ENCODE data around the gene INS.

Gene INS

DNA sequence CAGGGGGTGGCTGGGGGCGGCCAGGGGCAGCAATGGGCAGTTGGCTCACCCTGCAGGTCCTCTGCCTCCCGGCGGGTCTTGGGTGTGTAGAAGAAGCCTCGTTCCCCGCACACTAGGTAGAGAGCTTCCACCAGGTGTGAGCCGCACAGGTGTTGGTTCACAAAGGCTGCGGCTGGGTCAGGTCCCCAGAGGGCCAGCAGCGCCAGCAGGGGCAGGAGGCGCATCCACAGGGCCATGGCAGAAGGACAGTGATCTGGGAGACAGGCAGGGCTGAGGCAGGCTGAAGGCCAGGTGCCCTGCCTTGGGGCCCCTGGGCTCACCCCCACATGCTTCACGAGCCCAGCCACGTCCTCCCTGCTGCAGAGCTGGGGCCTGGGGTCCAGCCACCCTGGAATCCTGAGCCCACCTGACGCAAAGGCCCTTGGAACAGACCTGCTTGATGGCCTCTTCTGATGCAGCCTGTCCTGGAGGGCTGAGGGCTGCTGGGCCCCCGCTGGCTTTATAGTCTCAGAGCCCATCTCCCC is at the start of gene INS:
Gene INS (minus strand): TSS at position 474 of the 524 bp plus-strand sequence. CDS start 238 bp downstream, at position 236.
- DNase-seq, result no peak

- no peak for DNase-seq
These were observed 49.5 kb upstream of the INS start for GRCh38 chr11:2210366-2211112.

- DNase-seq, result no peak
These were observed 48.9 kb upstream of the INS start for GRCh38 chr11:2209900-2210321.

GRCh38 chr11:2209370-2209801 is 48.4 kb upstream of the INS start:
- DNase-seq, result no peak

DNA sequence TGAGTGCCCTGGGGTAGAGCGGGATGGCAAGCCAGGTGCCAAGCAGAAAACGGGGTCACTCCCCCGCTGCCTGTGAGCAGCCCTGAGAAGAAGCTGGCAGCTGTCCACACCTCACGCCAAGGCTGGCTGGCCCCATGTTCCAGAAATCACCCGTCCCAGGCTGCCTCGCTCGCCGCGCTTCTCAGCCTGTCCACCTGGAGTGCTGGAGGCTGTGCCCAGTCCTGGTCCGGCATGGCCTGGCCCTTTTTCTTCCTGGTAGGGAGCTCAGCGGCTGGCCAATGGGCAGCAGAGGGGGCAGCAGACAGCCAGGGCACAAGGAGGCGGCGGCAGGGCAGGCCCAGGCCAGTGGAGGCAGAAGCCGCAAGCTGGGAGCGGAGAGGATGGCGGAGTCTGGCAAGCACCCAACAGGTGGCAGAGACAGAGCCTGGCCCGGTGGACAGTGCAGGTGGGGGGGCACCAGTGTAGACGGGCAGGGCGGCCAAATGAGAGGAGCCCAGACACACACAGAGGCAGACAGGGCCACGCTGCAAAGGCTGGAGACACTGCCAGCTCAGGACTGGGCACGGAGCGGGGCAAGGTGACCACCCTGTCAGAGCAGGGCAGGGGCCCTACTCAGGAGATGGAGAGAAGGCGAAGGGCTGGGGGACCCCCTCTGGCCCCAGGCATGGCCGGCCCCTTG is 47.8 kb upstream of the INS start:
- DNase-seq, result peak; percentile 62

DNA sequence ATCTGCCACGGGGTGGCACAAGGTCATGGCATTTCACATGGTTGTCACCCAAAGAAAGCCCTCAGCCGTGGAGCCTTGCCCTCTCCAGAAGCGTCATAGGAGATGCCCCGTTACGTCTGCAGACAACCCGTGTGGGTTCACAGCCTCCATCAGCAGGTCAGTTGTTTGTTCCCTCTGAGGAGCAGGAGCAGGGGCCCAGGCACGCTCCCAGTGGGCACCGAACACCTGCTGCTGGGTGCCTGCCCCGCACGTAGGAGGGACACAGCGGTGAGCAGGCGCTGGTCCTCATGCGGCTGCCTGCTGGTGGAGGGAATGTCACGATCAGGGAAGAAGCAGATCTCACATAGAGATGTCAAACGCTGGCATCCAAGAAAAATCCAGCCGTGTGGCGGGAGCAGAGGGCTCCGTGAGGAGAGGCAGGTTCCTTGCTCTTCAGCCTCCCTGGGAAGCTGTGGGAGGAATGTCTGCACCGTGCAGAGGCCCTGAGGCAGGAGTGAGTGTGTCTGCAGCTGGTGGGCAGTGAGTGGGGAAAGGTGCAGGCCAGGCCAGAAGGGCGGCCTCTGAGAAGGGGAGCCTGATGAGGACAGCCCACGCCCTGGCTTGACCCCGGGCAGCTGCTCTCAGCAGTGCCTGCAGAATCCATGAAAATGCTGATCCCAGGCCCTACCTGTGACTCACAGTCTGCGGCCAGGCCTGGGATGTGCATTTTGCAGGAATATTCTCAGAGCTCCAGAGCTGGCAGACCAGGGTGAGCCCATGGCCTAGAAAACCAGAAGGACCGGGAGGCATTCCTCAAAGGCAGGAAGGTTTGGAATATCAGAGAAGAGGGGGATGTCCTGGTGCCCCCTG is 47.0 kb upstream of the INS start:
- no peak for DNase-seq

GRCh38 chr11:2207212-2207611 is 46.2 kb upstream of the INS start:
- no peak for DNase-seq

DNA sequence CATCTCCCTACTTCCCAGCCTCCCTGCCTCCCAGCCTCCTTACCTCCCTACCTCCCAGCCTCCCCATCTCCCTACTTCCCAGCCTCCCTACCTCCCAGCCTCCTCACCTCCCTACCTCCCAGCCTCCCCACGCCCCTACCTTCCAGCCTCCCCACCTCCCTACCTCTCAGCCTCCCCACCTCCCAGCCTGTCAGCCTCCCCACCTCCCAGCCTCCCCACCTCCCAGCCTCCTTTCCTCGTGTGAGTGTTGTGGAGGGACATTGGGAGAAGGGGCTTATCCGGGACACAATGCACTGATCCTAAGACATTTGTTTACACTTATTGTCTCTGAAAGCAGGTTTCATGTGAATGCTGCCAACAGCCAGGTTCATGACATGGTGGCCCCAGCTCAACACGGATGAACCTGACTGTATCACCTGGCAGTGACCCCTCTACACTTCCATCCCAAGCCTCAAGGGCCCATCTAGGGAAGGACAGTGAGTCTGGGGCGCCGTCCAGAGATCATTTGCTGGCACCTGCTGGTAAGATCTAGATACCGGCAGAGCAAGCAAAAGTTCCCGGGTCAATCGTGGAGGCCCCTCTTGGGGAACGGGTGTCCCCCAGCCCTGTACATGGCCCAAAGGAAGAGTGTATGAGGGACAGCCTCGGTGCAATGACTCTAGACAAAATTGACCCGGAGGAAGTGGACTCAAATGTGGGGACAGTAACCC is 45.1 kb upstream of the INS start:
- no peak for DNase-seq

- DNase-seq, result no peak
These were observed 44.3 kb upstream of the INS start for GRCh38 chr11:2205214-2205720.

DNA sequence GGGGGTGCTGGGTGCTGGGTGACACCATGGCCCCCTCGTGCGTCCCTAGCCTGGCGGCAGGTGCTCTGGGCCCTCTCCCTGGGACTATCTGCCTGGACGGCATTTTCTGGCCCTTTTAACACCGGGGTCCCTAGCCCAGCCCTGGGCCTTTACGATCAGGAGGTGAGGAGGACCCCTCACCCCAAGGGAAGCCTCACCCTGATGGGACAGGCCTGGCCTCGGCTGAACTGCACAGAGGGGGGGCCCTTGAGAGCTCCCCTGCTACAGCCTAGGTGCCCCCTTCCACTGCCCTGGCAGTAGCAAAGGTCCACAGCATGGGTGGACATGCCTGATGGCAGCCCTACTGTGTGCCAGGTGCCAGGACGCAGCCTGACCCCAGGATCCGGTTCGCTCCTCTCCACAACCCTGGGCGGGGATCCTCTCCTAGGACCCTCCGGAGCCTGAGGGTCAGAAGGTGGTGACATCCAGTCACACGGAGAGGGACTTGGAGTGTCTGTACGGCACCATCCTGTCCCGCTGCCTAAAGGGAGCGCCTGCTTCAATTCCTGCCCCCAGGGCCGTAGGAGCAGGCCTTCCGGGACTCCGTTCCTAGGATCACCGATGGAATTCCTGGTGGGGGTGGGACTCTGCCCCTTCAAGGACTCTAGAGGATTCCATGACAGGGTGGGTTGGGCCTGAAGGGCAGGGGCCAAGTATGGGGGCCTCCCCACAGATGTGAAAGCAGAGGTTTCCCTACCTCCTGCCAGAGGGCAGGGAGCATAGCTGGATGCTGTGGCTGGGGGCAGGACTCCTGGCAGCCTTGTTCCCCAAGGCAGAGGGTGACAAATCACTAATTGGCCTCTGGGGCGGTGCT is 43.6 kb upstream of the INS start:
- DNase-seq, result no peak

- no peak for DNase-seq
These were observed 42.6 kb upstream of the INS start for GRCh38 chr11:2203440-2204259.

DNA sequence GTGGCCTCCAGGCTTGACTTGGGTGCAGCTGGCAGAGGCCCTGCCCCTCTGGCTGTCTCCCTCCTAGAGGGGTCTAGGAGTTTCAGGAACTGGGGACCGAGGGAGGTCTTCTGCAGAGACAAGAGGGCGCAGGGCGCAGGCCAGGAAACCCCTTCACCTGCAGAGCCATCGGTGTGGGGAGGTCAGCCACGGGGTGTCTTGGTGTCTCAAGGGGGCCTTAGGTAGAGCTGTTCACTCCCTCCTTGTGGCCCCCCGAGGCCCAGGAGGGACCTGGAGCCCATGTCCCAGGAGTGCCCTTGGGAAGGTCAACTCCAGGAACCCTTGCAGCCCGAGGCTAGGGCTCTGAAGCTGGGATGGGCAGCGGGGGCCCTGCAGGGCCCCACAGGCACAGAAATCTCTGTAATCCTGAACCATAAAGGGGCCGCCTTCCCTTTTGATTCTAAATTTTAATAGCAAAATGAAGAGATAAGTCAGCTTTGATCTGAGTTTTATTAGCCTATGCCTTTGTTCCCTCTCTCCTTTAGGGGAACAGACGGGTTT is 42.0 kb upstream of the INS start:
- DNase-seq, result no peak

DNA sequence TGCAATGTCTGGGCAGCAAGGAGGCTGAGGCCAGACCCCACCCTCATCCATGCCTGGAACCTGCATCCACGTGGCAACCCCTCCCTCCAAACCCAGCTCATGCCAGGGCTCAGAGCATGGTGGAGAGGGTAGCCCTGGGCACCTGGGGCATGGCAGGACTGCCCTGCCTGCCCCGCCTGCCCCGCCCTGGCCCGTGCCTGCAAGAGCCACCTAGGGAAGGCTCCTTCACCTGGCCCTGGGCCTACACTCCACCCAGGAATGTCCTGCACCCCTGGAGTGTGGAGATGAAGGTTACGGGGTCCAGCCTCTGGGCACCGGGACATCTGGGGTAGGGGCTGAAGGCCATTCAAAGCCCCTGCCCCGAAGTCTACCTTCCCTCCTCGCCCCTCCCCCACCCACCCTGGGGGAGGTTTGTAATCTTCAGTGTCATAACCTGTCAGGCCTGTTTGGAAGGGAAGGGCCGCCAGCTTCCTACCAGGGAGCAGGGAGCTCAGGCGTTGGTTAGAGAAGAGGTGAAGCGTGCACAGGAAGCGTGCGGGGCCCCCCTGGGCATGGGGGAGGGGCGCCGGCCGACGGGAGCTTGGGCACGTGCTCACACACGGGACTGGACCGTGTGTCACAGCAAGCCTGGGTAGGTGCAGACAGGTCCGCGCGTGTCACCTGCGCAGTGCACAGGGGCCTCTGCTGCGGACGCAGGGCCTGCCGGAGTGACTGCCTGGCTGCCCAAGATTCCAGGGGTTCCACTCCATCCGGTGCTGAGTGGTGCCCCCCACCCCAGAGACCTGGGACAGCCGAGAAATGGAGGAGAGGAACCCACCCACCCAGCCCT is 41.3 kb upstream of the INS start:
- no peak for DNase-seq

- no peak for DNase-seq
These were observed 40.5 kb upstream of the INS start for GRCh38 chr11:2201542-2201941.

- no peak for DNase-seq
These were observed 40.0 kb upstream of the INS start for GRCh38 chr11:2200957-2201519.

DNA sequence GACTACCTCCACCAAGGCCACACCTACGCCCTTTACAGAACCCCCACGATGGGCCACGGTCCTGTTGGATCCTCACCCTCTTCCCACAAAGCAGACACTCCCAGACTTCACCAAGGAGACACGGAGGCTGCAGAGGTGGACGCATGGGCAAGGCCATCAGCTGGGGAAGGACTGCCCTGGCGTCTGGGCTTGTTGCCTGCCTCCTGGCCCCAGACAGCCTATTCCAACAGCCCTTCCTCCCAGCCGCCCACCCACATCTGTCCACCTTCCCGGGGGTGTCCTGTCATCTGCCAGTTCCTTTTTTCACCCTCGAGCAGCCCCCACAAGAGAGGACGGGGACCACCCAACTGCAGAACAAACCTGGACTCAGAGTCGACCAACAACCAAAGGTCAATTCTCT is 39.5 kb upstream of the INS start:
- no peak for DNase-seq

DNA sequence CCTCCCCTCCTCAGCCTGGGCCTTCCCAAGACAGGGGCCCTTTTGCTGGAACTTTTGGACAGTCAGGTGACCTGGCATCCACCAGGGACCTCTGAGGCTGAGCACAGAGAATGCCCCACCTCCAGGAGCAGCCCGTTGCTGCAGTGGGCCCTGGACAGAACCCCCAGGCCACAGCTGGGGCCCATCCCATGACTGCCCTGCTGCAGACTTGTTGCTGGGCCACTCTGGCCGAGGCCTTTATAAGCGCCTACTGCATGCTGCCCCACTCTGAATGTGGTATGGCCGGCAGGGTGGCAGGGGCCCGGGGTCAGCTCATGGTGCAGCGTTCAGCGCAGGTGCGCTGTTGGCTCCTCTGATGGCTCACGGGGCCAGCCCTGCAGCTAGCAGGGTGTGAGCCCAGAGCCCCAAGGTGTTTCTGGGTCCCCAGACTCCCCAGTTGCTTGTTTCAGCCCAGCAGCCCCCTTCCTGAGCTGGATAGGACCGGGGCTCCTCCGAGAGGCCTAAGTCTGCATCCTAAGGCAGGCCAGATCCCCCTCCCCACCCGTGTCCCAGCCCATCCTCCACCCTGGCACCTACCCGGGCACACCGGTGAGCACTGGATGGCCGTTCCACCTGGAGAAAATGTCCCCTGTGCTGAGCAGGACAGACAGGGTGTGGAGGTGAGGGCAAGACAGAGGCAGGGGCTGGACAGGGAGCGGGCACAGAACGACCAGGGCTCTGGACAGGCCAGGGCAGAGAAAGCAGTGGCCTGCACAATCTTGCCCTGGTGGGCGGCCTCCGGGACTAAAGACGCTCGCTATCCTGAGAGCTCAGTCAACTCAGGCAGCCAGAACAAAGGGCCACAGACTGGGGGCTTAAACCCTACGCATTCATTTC is 38.7 kb upstream of the INS start:
- no peak for DNase-seq

Measured in NCI-H1092 treated with DMSO at 0.1 percent for 48 hours (cell line).